Heart left ventricle (tissue), 13 donors: ENCODE data around the gene DOCK7.

ENCODE experiments used
- CTCF ChIP-seq, 12 donors: fragments of 200-600 bp; sonication (generic) in 4 of 12; IDR thresholded peaks; one replicate each; pipeline versions ENCODE4 v1.5.0 to v1.8.0; 2018 to 2022; ENCODE audit warnings: antibody characterized with exemption in 12 of 12, mild to moderate bottlenecking in 5 of 12
- POLR2A ChIP-seq, 2 donors: fragments of 450-650 bp; IDR thresholded peaks; one replicate each; pipeline ENCODE4 v1.6.1; 2017; ENCODE audit warnings: antibody characterized with exemption in 2 of 2, mild to moderate bottlenecking in 2 of 2, moderate library complexity in 2 of 2
- donor health status: ischemic (EF 13 %, LVEDD 7.1; RV severe dilation, severe dysfunction).
- donor health status: DM: no; HTN: yes; CAD: no.
- donor health status: DM: no; HTN: no; CAD: no.
- donor health status: ischemic (EF 25% LVEDD 6.9; RV normal size, moderate dysfunction).
- donor health status: ischemic (EF 25% LVEDD 5.7; RV mildly dilated, moderate dysfunction).
- donor health status: ischemic (EF 35%, LVEDD 5.7; RV mildly dilated, moderate dysfunction).
- donor health status: nonischemic (EF 11% LVEDD 7.7; RV severe dilation, severe dysfunction).
- donor health status: DM: yes; HTN: yes; CAD: no.
- donor health status: PGD.
- donor health status: ischemic (EF 29% LVEDD 5.4; RV normal size, mild dysfunction).
- donor health status: nonischemic (EF 23%, LVEDD 6.1; RV moderate dilation, normal function).

- TF ChIP-seq CTCF (IDR thresholded peaks at IDR 0.05) (no peak), POLR2A (IDR thresholded peaks at IDR 0.05) (no peak)
Measured at GRCh38 chr1:62724430-62724829, 36.2 kb upstream of the DOCK7 start.
